Stimulated activated CD8-positive, alpha-beta memory T cell treated with anti-CD3 and anti-CD28 coated beads, Interleukin-7, amount 100 ng/mL, for 48 hours (primary cell): ENCODE data around the gene ACIN1.

Experiments
- DNase-seq, 2 donors: peaks; one replicate each; pipeline ENCODE4 v3.0.0-alpha.2; 2020; ENCODE audit warnings: low read depth in 1 of 2; ENCODE audit errors: extremely low read depth in 1 of 2

ACIN1 gene

DNA sequence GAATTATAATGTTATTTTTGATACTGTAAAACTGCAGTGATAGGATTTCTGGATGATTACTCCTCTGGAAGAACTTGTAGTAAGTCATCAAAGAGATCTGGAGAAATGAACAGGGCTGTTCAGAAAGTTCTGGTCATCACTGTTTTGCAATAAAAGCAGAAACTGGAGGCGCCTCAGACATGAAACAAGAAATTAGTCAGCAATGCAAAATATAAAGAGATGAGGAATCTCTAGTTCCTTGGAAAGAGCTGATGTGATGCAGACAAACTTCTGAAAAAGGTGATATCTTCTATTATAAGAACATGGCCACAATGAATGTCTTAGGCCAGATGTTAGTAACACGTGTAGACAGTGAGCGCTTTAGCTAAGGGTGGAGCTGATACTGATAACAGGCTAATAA is 9.5 kb downstream of the ACIN1 start:
- no peak for DNase-seq

DNA sequence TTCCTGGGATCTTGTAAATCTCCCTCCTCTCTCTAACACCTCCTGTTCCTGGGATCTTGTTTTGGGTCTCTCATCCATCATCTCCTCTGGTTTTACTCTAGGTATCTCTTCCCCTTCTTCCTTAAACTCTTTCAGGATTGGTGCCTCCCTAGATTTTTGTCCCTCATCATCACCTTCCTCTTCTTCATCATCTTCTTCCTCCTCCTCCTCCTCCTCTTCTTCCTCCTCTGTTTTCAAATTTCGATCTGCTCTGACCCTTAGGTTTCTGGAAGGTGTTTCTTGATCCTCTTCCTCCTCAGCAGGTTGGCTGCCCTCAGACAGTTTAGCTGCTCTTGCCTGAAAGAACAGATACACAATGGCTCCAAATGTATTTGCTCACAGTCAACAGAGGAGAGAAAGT is 14.5 kb downstream of the ACIN1 start:
- DNase-seq, result no peak

DNA sequence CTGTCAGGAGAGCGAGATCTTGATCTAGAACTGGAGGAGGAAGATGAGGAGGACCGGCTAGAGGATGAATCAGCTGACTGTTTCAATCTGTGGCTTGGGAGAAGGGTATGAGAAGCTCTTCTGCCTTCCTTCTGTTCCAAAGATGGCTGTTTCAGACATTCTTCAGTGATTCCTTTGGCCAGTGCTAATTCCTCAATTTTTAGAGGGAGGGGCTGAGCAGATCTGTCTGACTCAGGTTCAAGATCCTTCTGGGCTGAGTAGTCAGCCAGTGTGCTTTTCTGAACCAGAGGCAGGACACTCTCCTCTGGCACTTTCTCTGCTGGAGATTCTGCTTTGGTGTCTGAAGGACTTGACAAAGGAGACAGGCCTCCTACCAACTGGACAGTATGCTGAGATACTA is 15.2 kb downstream of the ACIN1 start:
- DNase-seq, result no peak

DNA sequence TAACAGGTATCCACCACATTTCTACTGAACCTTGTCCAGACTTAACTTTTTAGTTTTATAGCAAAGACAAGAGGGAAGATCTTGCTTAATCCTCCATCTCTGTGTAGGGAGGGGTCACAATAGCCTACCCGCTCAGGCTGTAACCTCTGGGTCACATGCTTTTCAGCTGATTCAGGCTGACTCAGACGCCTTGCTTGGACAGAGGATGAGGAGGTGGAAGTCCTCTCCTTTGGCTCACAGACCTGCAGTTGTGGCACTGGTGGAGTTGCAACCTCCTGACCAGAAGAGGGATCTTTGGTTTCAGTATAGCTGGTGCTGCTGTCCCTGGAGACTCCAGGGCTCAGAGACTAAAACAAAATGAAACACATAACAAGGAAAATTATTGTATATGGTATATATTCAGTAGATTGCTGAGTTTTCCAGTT is 16.2 kb downstream of the ACIN1 start:
- no peak for DNase-seq

DNA sequence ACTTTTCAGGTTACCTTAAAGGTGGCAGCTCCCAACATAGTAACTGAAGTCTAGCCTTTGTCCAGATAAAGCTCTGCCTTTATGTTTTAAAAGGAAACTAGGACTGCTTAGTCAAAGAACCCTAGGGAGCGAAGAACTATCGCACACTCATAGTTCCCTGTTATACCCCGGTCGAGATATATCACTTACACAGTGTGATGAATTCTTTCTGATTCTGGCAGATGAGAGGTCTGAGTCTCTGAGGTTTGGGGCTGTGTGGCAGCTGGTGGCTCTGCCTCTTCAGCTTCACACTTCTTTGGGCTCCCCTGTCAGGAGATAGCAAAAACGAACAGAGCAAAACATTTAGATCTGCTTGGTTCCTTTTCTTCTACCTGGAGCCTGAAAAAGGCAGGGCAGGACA is 17.0 kb downstream of the ACIN1 start:
- DNase-seq, result no peak

DNA sequence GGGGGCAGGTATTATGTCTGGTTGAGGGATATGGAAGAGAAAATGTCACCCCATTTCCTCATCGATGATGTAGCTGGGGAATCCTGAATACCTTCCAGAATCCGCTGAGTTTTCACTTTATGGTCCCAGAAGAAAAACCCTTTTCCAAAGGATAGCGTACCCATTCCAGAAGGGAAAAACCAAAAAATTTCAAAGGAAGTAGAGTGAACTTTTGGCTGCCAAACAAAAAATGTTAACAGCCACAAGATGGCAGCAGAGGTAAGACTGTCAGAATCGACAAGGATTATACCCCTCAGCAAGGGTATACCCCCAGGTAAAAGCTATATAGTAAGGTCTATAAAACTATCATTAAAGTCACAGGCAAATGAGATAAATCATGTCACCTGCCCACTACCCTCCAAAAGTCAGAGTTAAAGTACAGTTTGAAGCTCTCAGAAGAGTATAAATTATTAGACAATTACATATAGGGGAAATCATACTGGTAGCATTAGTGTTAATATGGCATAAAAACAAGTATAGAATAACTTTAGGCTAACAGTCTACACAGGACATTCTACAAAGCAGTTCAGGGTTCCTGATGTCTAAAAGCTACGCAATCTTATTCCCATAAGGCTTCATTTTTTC is 18.0 kb downstream of the ACIN1 start:
- DNase-seq, result no peak

DNA sequence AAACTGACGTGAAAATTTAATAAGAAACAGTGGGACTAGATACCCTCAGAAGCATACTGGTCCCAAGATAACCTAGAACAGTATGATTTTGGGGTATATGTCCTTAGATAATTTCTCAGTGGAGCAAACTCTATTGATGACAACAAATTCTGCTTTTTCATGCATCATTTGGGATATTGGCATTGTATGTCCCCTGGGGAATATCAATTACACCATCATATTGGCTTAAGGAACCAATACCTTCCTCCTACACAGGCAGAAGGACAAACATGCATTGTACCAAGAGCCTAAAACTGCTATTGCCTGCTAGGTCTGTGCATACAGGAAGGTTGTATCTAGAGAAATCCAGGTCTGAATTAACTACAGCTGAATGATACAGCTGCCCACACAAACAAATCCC is 20.0 kb downstream of the ACIN1 start:
- no peak for DNase-seq

DNA sequence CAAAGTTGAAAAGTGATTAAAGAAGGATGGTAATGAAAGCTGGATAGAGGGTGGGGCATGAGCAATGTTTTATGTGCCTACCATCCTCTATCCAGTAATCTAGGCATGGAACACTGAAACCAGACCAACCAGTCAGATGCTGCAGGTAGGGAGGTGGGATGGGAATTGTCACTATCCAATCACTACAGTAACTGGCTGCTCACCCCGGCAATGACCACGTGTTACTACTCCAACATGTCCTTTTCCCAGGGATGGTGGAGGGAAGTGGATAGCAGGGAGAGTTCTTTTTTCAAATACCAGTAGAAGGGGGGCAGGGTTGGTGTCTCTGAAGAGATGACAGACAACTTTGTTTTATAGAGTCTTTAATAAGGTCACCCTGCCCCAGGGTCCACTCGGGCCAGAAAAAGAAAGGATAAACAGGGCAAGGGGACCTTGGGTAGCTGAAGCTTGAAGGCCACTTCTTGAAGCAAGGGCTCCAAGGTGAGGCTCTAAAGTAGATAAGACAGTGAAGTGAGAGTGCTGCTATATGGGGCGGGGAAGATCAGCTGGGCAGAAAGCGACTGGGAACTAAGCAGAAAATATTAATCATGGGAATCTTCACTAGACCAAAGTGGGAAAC is 22.9 kb downstream of the ACIN1 start:
- no peak for DNase-seq

DNA sequence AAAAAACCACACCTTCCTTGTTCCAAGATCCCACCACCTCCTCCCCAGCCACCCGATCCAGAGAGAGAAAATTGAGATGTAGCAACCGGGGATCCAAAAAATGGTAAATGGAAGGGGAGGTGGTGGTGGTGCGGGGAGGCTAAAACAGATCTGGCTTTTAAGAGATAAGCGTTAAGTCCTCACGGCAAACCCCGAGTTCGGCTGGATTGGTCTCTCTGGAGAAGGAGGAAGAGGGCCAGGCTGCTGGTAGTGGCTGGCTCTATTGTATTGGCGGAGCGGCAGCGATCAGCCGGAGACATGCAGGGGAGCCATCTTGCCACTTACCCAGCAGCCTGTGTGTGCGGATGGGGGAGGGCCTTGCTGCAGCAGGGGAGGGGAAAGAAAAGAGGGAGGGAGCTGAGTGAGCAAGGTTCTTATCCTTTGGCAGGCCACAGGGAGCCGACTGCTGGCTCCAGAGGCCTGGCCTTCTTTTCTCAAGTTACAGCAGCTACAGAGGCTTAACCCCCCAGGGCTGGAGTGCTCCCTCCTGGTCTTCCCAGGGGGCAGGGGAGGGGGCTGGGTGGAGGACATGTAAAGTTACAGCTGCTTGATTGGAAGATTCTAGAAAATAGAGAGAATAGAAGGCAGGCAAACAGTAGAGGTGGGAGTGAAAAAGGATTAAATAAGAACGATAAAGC is 23.6 kb downstream of the ACIN1 start:
- peak in 1 of 2 donors; percentile 70 for DNase-seq

DNA sequence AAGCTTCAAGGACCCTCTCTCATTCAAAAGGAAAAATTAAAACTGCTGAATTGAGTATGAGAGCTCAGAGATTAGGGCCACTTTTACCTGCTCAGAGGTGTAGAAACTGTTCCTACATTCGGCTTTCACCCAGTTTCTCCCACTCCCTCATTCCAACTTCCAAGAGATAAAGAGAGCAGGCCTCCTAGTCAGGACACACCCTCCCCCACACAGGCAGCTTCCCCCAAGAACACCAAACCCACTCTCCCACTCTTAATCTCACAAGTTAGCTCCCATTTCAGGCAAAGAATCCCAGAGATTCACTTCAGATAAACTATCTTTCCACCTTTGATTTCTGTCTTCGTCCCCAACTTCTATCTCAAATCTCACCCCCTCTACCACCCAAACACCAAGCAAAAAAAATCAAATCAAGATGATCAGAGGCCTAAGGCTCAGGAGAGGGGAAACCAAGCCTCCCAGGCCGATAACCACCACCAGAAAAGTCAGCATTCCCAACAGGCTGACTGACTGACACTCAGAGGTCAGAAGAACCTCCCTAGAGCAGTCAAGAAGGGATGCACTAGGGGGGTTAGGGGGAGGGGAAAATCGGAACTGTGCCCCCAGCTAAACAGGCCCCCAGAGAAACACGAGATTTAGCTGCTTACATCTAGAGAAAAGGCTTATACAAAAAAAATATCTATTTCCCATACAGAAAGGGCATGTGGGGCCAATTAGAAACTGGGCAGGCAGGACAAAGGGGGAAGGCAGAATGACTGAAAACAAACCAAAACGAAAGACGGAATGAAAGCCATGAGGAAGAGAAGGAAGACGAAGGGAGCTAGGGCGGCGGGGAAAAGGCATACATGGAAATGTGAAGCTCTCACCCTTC is 24.4 kb downstream of the ACIN1 start:
- no peak for DNase-seq

DNA sequence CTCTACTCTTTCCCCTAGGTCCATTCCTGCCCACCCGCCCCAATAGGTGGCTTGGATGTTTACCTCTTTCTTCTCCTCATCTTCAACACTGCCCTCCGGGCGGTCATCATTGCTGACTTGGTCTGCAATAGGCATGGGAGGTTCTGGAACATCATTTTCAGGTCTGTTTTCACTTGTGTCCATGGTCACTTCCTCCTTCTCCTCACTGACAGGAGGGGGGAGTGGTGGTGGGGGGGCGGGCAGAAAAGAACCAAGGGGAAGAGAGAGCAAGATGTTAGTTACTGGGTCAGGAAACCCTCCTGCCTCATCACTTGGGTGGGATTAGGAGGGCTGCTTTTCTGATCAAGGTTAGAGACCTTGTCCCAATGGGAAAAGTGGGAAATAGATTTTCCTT is 25.5 kb downstream of the ACIN1 start:
- DNase-seq, result no peak

DNA sequence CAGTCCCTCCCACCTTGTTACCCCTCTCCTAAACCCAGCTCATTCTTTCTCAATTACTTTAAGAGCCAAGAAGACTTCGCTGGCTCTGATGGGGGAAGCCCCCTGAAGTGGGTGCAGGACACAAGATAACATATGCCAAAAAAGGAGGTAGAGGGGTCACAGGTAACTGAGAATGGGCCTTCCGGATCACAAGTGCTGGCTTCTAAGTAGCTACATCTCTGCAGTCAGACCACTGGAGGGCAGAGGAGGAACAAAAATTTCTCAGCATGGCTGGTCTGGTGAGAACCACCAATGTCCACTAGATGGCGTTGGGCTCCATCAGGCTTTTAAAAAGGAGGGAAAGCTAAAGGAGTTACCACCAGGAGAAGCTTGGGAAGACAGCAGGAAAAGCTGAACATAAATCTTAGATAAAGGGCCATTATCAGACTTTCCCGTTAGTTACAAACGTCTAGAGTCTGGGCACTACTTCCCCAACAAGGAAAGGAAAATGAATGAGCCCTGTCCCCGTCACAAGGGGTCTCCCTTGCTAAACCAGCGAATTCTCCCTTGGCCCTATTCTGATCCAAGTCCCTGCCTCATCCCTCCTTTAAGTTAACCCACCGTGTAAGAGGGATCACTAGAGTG is 26.0 kb downstream of the ACIN1 start:
- DNase-seq, result peak in 1 of 2 donors; percentile 50

DNA sequence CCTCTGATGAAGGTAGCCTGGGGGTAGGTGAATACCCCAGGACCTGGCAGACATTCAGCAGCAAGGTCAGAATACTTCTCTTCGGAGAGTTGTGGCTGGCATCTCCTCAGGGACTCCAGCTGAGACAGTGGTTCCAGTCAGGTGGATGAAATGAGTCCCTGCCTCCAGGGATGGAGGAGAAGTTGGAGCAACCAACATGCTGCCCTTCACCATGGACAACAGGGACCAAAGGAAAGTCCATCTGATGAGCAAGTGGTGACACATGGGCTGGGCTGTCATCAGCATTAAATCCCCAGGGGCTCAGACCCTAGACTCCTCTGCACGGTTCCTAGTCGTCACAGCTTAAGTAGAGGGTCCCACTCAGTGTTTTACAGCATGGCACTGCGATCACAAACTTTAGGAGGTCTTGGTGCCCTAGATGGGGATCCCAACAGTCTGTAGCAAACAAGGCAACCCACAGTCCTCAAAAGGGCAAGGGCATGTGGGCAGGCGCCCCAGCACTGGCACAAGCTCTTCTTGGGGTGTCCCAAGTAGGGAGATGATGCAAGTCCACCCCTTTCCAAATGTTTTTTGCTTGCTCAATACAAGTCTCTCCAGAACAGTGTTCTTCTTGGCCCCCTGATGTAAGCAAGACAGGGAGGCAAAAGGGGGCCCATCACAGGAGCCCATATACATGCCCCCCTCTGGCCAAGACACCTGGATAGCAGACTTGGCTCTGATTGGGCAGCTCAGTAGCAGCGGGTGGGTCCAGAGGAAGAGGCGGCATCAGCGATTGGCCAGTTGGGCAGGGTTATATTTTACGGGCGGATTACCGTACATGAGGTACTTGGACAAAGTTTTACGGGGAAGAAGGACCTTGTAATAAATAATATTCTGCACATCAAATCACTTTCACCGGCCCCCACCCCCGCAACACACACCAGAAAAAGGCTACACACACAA is 26.8 kb downstream of the ACIN1 start:
- DNase-seq, result no peak

DNA sequence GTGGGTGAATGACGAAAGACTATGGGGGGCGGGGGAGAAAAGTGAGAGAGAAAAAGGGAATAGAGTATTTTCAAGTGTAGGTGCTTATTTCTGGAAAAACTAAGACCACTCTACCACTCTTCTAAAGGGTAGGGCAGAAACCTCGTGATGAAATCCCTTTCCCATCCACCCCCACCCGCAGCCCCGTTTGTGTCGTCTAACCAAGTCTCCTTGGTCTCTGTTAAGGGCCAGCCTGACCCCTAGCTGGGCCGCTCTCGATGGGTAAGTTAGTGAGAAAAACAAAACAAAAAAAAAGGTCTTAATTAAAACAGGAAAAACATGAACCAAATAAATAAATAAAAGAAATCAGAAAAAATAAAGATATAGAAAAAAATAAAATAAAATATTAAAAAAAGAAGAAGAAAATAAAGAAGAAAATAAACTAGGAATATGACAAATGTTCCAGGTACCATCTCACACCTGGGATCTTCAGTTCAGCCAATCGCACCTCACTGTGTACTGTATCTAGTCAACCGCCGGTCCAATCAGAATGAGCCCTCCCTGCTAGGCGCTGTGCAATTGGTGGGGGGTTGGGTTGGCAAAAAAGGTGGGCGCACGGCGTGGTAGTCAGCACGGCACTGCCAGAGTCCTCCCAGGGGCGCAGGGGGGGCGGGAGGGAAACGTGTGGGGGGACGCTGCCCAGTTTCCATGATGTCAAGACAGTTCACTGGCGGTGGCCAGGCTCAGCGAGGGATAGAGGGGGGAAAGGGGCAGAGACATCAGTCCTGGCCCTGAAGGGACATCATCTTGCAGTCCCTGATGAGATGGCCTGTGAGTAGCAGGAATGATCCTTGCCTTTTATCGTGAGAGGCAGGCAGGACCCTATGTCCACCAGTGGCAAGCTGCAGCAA is 27.8 kb downstream of the ACIN1 start:
- no peak for DNase-seq

DNA sequence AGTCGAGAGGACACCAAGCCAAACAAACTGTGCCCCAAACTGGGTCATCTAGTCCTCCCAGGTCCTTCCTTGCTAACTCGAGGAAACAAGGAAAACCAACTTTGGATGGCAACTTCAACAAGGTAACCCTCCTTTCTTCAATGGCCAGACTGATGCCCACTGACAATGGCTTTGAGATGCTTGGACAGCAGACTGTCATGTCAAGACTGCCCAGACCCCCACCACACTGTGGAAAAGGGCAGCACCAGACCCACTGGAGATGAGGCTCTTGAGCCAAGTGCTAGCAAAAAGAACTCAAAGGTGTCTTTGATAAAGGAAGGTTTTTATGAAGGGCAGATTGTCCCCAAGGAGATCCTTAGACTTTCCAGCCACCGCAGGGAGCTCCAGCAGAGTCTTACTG is 28.6 kb downstream of the ACIN1 start:
- no peak for DNase-seq

DNA sequence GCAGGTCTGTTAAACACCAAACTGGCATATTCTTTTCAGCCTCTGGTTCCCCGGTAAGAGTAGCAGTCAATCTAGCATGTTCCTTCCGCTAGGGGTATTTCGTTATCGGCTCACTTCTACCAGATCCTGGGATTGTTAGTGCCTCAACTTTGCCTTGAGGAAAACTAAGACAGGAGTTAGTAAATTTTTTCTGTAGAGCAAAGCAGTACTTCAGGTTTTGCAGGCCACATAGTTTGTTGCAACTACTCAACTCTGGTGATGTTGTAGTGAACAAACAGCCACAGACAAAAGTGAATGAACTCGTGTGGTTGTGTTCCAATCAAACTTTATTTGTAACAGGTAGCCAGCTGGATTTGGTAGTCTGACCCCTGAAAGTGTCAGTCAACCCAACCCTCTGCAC is 31.3 kb downstream of the ACIN1 start:
- DNase-seq, result no peak

DNA sequence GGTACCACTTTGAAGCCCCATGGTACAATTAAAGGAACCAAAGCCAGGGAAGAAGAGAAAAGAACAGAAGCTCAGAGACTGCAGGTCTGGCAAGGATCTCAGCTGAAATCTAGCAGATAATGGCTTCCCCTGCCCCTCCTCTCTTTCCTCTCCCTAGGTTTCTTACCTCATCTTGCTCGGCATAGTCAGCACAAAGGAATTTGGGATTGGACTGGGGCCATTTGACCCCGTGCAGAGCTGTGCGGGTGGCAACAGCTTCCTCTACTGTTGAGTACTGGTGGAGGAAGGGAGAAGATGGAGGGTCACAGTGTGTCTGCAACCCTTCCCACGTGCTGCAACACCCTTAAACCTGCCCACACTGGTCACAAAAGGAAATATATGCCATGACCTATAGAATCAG is 32.9 kb downstream of the ACIN1 start:
- DNase-seq, result no peak

DNA sequence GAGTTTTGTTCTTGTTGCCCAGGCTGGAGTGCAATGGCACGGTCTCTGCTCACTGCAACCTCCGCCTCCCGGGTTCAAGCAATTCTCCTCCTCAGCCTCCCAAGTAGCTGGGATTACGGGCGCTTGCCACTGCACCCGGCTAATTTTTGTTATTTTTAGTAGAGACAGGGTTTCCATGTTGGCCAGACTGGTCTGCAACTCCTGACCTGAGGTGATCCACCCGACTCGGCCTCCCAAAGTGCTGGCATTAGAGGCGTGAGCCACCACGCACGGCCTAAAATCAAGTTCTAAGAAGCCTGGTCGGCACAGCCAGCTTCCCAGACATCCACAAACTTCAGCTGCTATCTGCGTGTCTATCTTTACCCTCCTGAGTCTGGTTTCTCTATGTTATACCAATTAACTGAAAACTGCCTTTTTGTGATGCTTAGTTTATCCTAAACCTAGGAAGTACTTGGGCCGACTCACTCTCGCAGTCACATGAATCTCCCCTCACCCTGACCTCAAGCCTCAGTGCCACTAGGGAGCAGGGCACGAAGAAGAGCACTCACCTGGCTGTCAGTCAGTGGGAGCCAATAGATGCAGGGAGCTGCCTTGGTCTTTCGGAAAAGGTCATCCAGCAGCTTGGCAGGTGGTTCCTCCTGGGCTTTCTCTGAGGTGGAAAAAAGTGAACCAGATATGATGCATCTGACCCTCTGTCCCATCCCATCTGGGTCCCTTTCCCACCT is 34.2 kb downstream of the ACIN1 start:
- DNase-seq, result no peak
